Caki2 (cell line): Measurements from ENCODE around the gene ROBO4. TPM values are rescaled to one million over a fixed set of nuclear protein-coding genes. Genes with fewer than 3 reads are reported as not detected.
A peak's percentile ranks its signal among the peaks of the same experiment; 100 is the strongest.

ENCODE experiments used
- DNase-seq: peaks from one replicate; pipeline ENCODE4 v3.0.0-alpha.2; 2015; ENCODE audit warnings: low read depth
- in situ Hi-C: cut with HindIII; loops from 2 replicates; pipeline ENCODE4 v1.10.0; 2016; ENCODE audit warnings: low sequenced_read_pairs, low pct_unique_long_range_greater_than_20kb, mixed read lengths
- total RNA-seq: library from RNA; depleted of rRNA; stranded (reverse); fragments of >200 nt; shearing (Covaris generic); gene quantifications from 2 replicates; pipeline ENCODE4 v1.2.3, GENCODE V29; 2014; ENCODE audit warnings: low replicate concordance

ROBO4 gene
- total RNA-seq, 1 experiment from 2014 or later, result not detected

DNA sequence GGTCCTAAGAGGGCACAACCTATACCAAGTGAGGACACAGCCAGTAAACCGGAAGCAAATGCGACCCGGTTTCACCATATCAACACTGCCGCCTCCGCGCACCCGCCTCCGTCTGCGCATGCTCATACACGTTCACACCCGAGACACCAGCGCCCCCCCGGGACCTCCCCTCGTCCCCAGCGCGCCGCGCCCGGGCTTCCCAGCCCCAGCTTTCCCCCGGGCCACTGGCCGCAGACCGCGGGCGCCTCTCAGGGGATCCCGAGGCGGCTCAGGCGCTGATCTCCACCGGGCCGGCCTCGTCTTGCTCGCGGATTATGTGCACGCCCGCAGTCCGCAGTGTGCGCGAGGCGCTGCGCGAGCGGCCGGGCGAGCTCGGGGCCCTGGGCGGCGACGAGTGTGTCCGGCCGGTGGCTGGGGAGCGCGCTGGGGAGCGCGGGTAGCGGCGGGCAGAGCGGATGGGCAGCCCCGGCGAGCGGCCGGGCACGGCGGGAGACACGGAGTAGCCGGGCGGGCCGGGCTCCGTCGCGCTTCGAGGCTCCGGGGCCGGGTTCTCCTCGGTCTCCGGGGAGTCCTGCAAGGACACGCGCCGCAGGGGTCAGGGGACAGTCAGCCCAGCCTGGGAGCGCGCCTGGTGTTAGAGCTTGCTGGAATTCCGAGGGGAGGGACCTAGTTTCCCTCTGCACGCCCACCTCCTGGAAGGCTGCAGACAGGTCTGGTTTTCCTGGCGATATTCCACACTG, 23.4 kb upstream of the ROBO4 start:
- in situ Hi-C loops, result no loop called here
- DNase-seq, result no peak

- DNase-seq, result no peak
- in situ Hi-C loops, result no loop called here
Measured at GRCh38 chr11:124920356-124920755, 22.7 kb upstream of the ROBO4 start.

DNA sequence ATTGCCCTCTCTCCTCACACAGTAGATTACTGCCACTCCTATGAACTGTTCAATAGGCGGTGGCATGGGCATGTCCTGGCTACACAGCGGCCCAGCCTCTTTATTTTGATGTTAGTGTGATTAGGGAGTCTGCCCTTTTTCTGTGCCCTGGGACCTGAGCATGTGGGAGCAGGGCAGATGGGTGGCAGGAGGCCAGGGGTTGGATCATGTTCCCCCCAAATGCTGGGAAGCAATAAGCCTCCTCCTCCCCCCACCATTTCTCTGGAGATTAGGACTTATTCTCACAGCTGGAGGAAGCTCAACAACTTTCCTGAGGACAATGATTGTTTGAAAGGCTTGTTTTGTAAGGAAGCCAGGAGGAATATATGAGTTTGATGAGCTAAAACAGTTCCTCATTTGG, 22.2 kb upstream of the ROBO4 start:
- DNase-seq, result no peak
- in situ Hi-C loops, result no loop called here

DNA sequence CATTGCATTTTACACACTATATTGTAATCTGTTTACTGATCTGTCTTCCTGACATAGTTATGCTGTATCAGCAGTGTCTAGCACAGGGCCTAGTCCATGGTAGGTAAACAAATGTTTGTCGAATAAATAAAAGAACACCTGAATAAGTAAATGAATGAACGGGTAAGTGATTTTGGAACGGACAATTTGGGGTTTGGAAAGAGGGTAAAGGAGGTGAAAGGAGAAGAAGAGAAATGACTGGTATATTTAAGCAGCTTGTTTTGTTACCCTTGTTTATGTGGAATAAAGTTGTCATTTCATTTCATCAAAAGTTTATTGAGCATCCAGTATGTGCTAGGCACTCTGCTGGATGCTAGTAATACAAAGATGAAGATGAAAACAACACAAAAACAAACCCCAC, 21.3 kb upstream of the ROBO4 start, which contains the start of gene HEPN1:
Gene HEPN1, plus strand, starts transcription at position 301 of the 400 bp plus-strand sequence.
- in situ Hi-C loops, result no loop called here
- no peak for DNase-seq

DNA sequence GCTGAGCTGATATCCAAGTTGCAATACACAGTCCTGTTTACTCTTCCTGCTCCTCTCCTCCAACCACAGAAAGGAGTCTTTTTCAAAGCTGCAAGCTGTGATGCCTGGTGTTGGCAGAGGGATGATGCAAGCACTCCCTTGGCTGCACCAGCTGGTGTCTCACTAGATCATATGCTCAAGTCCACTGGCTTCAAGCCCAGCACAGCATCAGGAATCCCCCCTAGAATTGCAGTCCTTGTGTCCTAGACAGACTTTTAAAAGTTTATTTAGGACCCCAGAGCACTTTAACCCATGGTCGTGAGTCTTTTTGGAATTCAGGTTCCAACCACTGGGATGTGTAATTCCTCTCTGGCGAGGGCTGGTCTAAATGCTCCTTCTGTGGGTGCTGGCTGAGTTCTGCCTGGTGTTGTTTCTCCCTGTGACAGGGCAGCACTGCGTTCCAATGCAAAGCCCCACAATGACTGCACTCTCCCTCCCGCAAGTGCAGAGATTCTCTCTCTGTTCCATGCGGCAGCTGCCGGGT, 19.5 kb upstream of the ROBO4 start:
- DNase-seq, result no peak
- in situ Hi-C loops, result no loop called here

DNA sequence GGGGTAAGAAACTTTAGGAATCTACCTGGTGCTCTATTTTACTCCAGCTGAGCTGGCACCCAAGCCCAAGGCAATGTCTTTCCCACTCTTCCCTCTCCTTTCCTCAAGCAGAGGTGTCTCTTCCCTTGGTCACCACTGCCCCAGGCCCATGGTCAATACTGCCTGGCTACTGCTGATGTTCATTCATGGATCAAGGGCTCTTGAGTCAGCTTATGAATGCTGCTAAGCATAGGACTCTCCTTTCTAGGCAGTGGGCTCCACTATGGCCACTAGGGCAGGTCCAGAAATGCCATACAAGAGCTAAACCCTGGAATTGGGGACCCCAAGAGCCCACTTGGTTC, 18.7 kb upstream of the ROBO4 start:
- in situ Hi-C loops, result no loop called here
- no peak for DNase-seq

- no peak for DNase-seq
Measured at GRCh38 chr11:124915541-124916369, 18.1 kb upstream of the ROBO4 start.

DNA sequence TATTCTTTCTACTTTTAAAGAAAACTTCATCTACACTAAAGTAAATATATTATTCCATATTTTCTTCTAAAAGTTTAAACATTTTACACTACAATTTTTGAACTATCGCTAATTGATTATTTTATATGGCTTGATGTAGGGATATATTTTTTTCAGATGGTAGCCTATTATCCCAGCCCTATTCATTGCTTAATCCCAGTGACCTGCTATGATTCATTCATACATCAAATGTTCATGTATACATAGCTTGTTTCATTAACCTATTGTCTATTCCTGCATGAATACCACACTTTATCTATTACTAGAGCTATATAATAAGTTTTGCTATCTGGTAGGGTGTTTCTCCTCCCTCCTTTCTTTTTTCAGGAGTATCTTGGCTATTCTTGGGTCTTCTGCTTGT, 5.0 kb upstream of the ROBO4 start:
- DNase-seq, result no peak
- in situ Hi-C loops, result no loop called here

More at GRCh38 chr11:124915541-124916369, 18.1 kb upstream of the ROBO4 start:
- in situ Hi-C loops, result no loop called here

- in situ Hi-C loops, result no loop called here
- DNase-seq, result peak; percentile 41
Measured at GRCh38 chr11:124900464-124900863, 2.8 kb upstream of the ROBO4 start.

- no peak for DNase-seq
- in situ Hi-C loops, result no loop called here
Measured at GRCh38 chr11:124899383-124900145, 1.9 kb upstream of the ROBO4 start.

DNA sequence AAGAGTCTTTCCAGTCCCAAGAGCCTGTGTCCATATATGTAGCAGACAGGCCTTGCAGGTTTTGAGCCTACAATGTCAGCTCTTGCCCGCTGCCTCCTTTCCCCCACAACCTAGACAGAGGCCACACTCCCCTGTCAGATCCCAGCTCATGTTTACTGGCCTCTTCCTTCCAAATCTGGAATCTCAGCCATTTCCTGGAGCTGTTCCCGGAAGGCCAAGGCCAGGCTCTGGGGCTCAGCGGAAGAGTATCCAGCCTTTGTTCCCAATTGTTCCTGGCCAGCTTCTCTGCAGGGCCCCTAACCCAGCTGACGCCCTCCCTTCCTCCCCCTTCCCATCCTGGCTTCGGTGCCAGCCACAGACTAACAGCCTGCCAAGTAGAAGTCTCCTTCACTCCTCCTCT, 1.0 kb upstream of the ROBO4 start:
- no peak for DNase-seq
- in situ Hi-C loops, result no loop called here

- in situ Hi-C loops, result no loop called here
- DNase-seq, result peak; percentile 39
Measured at GRCh38 chr11:124898263-124898680, 607 bp upstream of the ROBO4 start.

- in situ Hi-C loops, result no loop called here
- no peak for DNase-seq
Measured at GRCh38 chr11:124896821-124897391, 759 bp downstream of the ROBO4 start.

- in situ Hi-C loops, result no loop called here
- DNase-seq, result no peak
Measured at GRCh38 chr11:124896071-124896750, 1.5 kb downstream of the ROBO4 start.

GRCh38 chr11:124895471-124895971, 2.1 kb downstream of the ROBO4 start:
- no peak for DNase-seq
- in situ Hi-C loops, result no loop called here

DNA sequence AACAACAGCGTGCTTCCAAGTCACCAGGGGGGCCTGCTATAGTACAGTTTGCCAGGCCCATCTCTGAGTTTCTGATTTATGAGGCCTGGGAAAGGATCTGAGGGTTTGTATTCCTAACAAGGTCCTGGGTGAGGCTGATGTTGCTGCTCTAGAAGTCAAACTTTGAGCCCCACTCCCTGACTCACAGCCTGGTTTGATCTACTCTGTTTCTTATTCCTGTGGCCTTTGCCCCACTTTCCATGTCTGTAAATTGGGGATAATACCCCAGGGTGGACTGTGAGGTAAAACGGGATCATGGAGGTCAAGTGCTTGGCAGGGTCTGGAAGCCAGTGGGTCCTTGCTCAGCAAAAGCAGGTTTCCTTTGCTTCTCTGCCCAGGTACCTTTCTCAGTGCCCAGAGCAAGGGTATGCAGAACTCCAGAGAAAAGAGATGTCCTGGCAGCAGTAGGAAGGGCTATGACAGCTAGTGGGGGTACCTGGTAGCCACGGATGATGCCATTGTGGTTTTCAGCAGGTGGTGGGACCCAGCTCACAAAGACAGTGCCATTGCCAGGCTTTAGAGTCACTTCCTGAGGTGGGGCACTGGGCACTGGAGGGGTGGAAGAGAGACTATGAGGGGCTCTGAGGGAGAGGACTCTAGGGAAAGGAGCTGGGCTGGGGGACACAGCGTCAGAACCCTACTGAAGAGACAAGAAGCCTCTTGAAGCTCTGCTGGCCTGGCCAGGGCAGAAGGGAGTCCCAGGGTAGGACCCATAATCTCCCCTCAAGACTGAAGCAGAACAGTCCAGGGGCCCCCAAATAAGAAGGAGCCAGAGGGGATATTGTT, 2.8 kb downstream of the ROBO4 start:
- in situ Hi-C loops, result no loop called here
- DNase-seq, result no peak
